Thyroid gland (tissue), 4 donors: ENCODE measurements around the gene GALNT17.

Source experiments
- POLR2A ChIP-seq, 2 donors: fragments of 450-650 bp; IDR thresholded peaks; one replicate each; pipeline ENCODE4 v1.6.1; 2017; ENCODE audit warnings: antibody characterized with exemption in 2 of 2, mild to moderate bottlenecking in 2 of 2, moderate library complexity in 1 of 2
- TF ChIP-seq, protein P1 (sequence below), 6 experiments: fragments of 200-600 bp in 3 of 6; fragments of 450-650 bp in 3 of 6; sonication (generic) in 3 of 6; IDR thresholded peaks; one replicate each; pipeline ENCODE4 v1.5.1; 2016 to 2019; ENCODE audit warnings: antibody characterized with exemption in 6 of 6, mild to moderate bottlenecking in 2 of 6, inconsistent platforms in 1 of 6, moderate library complexity in 1 of 6

DNA sequence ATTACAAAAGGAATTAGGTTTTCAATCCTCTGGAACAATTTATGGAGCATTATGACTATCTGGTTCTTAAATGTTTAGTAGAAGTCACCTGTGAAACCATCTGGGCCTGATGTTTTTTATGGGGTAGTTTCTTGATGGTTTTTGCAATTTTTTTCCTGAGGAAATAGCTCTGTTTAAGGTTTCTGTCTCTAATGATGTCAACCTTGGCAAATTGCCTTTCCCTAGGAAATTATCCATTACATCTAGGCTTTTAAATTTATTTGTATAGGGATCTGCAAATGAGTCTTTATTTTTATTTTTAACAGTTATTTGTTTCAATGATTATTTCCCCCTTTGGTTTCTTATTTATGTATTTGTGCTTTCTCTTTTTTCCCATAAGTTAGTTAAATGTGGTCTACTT, 222.8 kb downstream of the GALNT17 start:
- TF ChIP-seq, protein P1, sequence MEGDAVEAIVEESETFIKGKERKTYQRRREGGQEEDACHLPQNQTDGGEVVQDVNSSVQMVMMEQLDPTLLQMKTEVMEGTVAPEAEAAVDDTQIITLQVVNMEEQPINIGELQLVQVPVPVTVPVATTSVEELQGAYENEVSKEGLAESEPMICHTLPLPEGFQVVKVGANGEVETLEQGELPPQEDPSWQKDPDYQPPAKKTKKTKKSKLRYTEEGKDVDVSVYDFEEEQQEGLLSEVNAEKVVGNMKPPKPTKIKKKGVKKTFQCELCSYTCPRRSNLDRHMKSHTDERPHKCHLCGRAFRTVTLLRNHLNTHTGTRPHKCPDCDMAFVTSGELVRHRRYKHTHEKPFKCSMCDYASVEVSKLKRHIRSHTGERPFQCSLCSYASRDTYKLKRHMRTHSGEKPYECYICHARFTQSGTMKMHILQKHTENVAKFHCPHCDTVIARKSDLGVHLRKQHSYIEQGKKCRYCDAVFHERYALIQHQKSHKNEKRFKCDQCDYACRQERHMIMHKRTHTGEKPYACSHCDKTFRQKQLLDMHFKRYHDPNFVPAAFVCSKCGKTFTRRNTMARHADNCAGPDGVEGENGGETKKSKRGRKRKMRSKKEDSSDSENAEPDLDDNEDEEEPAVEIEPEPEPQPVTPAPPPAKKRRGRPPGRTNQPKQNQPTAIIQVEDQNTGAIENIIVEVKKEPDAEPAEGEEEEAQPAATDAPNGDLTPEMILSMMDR (IDR thresholded peaks at IDR 0.05) = no peak
- no peak for TF ChIP-seq POLR2A (IDR thresholded peaks at IDR 0.05)
